ENCODE results near the gene SIL1.

SIL1 gene

DNA sequence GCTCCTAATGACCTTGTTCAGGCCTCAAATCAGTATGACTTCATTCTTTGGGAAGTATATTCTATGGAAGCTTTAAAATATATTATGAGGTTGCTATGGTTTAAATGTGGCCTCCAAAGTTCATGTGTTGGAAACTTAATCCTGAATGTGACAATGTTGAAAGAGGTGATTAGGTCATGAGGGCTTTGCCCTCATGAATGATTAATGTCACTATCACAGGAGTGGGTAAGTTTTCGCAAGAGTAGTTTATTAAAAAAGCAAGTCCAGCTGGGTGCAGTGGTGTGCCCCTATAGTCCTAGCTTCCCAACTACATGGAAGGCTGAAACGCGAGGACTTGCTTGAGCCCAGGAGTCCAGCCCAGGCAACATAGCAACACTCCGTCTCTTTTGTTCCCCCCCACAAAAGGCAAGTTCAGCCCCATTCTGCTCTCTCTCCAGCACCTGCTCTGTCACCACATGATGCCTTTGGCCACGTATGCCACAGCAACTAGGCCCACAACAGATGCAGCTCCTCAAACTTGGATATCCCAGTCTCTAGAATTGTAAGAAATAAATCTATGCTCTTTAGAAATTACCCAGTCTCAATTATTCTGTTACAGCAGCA lies 105.3 kb downstream of the SIL1 start:
- Histone ChIP-seq H3K36me3 (ENCODE audit: control insufficient read depth, insufficient read depth, low read length) (no peaks in the 10 kb centered on the region), H3K27me3 (ENCODE audit: control insufficient read depth, insufficient read depth, low read length) (no peaks in the 10 kb centered on the region), H3K27ac (ENCODE audit: low read length) (no peak overlapping the region), H3K4me3 (ENCODE audit: low read length) (no peak overlapping the region), H3K9me3 (ENCODE audit: control insufficient read depth, insufficient read depth, low read length) (no peaks in the 10 kb centered on the region), H3K4me1 (ENCODE audit: control insufficient read depth, insufficient read depth, low read length) (no peaks in the 10 kb centered on the region)
- DNase-seq (ENCODE audit: low read depth, low spot score) = no peak
- no CpG with 5 or more reads among the region's 5 CpGs for WGBS (ENCODE audit: insufficient coverage, insufficient read length)

DNA sequence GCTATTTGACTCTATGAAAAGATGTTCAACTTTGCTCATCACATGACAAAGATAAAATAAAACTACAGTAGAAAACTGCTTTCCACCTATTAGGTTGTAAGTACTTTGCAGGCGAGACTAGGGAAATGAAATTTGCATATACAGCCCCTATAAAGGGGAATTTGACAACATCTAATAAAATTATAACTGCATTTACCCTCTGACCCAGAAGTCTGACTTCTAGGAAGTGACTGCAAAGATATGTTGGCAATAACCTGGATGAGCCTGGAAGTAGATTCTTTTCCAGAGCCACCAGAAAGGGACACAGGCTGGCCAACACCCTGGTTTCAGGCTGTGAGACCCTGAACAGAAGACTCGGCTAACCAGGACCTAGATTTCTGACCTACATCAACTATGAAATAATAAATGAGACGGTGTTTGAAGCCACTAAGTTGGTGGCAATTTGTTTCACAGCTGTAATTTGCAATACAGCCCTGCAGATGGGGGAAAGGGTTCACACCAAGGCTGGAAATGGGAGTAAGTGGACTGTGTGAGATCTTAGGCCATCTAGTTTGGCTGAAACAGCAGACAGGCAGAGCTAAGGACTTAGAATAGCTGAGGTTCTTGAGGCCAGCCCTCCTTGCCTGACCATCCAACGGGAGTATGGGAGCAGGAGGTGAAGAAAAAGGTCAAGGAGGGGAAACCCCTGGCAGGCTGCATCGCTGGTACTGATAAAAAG lies 106.6 kb downstream of the SIL1 start:
- H3K27ac ChIP-seq (ENCODE audit: low read length) = no peak overlapping the region
- H3K9me3 ChIP-seq (ENCODE audit: control insufficient read depth, insufficient read depth, low read length) = no peaks in the 10 kb centered on the region
- DNase-seq (ENCODE audit: low read depth, low spot score) = no peak
- no peak overlapping the region for H3K4me3 ChIP-seq (ENCODE audit: low read length)
- H3K4me1 ChIP-seq (ENCODE audit: control insufficient read depth, insufficient read depth, low read length) = no peaks in the 10 kb centered on the region
- no peaks in the 10 kb centered on the region for H3K27me3 ChIP-seq (ENCODE audit: control insufficient read depth, insufficient read depth, low read length)
- no CpG with 5 or more reads among the region's 5 CpGs for WGBS (ENCODE audit: insufficient coverage, insufficient read length)
- no peaks in the 10 kb centered on the region for H3K36me3 ChIP-seq (ENCODE audit: control insufficient read depth, insufficient read depth, low read length)

DNA sequence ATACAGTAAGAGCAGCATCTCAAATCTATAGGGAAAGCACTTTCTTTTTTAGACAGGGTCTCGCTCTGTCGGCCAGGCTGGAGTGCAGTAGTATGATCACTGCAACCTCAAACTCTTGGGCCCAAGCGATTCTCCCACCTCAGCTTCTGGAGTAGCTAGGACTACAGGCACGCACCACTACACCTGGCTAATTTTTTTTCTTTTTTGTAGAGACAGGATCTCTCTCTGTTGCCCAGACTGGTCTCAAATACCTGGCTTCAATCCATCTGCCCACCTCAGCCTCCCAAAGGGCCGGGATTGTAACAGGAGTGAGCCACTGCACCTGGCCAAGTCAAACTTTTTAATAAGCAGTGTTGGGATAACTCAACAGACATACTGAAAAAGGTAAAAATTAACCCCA lies 107.6 kb downstream of the SIL1 start:
- H3K36me3 ChIP-seq (ENCODE audit: control insufficient read depth, insufficient read depth, low read length) = no peaks in the 10 kb centered on the region
- no CpG with 5 or more reads among the region's 5 CpGs for WGBS (ENCODE audit: insufficient coverage, insufficient read length)
- no peaks in the 10 kb centered on the region for H3K27me3 ChIP-seq (ENCODE audit: control insufficient read depth, insufficient read depth, low read length)
- H3K4me3 ChIP-seq (ENCODE audit: low read length) = no peak overlapping the region
- H3K9me3 ChIP-seq (ENCODE audit: control insufficient read depth, insufficient read depth, low read length) = no peaks in the 10 kb centered on the region
- H3K4me1 ChIP-seq (ENCODE audit: control insufficient read depth, insufficient read depth, low read length) = no peaks in the 10 kb centered on the region
- DNase-seq (ENCODE audit: low read depth, low spot score) = no peak
- H3K27ac ChIP-seq (ENCODE audit: low read length) = no peak overlapping the region

DNA sequence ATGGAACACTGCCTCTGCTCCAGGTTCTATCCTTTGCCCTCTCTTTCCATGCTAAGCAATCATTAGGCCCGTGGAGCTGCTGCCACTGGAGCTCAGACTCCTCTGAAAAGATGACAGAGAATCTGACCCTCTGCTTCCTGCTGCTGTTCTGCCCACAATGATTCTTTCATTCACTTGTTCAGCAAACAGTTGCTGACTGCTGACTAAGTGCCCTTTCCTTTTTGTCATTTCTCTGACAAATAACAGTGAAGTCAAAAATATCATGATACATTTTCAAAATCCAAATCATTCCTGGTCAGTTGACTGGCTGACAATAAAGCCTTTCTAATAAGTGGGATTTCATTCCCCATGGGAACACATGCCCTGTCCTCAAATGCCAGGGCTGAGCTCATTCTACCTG lies 110.1 kb downstream of the SIL1 start:
- Histone ChIP-seq H3K27me3 (ENCODE audit: control insufficient read depth, insufficient read depth, low read length) (no peaks in the 10 kb centered on the region), H3K4me3 (ENCODE audit: low read length) (no peak overlapping the region)
- WGBS (ENCODE audit: insufficient coverage, insufficient read length) = no CpG with 5 or more reads among the region's 1 CpG

DNA sequence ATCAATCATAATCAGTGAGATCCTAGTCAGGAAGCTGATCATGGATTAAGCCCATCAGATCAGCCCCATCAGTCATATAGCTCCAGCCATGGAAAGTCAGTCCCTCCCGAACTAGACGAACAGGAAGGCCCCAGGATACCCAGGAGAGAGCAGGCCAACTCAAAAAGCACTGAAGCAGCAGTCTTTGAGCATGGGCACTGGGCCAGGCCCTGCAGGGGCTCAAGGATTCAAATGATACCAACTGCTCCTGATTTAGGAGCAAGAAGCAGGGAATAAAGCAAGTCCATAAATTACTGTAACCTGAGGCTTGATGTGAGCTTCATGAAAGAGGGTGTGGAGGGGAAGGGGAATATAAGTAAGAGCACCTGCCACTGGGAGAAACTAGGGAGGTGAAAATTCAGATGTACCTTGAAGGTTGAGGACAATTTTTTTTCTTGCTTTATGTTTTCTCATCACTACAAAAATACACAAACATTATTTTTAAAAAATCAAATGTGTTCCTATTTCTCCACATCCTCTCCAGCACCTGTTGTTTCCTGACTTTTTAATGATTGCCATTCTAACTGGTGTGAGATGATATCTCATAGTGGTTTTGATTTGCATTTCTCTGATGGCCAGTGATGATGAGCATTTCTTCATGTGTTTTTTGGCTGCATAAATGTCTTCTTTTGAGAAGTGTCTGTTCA lies 115.2 kb downstream of the SIL1 start:
- no peak for DNase-seq (ENCODE audit: low read depth, low spot score)
- H3K27ac ChIP-seq (ENCODE audit: low read length) = no peak overlapping the region
- H3K9me3 ChIP-seq (ENCODE audit: control insufficient read depth, insufficient read depth, low read length) = no peaks in the 10 kb centered on the region
- no peak overlapping the region for H3K4me3 ChIP-seq (ENCODE audit: low read length)
- no peaks in the 10 kb centered on the region for H3K36me3 ChIP-seq (ENCODE audit: control insufficient read depth, insufficient read depth, low read length)
- H3K27me3 ChIP-seq (ENCODE audit: control insufficient read depth, insufficient read depth, low read length) = no peaks in the 10 kb centered on the region
- 0 out of 2 replicates have a peak, but pooled peaks cover 2% of the 10 kb centered on the region for H3K4me1 ChIP-seq (ENCODE audit: control insufficient read depth, insufficient read depth, low read length)
- no CpG with 5 or more reads among the region's 2 CpGs for WGBS (ENCODE audit: insufficient coverage, insufficient read length)

More for the DNA sequence above, 110.1 kb downstream of the SIL1 start:
- no peak overlapping the region for H3K27ac ChIP-seq (ENCODE audit: low read length)
- no peak for DNase-seq (ENCODE audit: low read depth, low spot score)
- no peaks in the 10 kb centered on the region for H3K36me3 ChIP-seq (ENCODE audit: control insufficient read depth, insufficient read depth, low read length)
- H3K4me1 ChIP-seq (ENCODE audit: control insufficient read depth, insufficient read depth, low read length) = no peaks in the 10 kb centered on the region
- H3K9me3 ChIP-seq (ENCODE audit: control insufficient read depth, insufficient read depth, low read length) = no peaks in the 10 kb centered on the region

DNA sequence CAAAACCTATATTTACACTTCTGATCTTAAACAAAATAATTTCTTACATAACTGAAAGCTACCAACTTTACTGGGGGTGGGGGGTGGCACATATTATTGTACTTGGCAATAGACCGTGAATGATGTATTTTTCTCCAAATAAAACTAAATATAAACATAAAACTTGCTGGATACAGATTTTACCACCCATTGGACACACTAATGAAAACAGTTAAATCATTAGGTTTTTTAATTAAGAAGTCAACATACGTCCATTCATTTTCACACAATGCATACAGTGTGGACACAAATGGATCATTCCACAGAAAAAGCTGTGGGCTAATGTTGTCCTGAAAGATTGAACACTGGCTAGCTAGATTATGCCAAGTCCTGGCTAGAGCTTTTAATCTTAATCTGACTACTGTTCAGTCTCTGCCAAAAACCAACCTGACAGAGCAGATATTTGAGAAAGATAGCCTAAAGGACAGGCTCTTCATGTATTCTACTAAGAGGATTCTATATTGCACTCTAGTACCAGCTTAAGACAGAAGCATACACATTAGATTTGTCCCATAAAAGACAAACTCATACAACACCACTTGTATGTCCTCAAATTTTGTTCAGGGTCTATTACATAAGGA lies 118.1 kb downstream of the SIL1 start:
- H3K4me1 ChIP-seq (ENCODE audit: control insufficient read depth, insufficient read depth, low read length) = 0 out of 2 replicates have a peak, but pooled peaks cover 2% of the 10 kb centered on the region
- DNase-seq (ENCODE audit: low read depth, low spot score) = no peak
- no CpG with 5 or more reads among the region's 2 CpGs for WGBS (ENCODE audit: insufficient coverage, insufficient read length)

DNA sequence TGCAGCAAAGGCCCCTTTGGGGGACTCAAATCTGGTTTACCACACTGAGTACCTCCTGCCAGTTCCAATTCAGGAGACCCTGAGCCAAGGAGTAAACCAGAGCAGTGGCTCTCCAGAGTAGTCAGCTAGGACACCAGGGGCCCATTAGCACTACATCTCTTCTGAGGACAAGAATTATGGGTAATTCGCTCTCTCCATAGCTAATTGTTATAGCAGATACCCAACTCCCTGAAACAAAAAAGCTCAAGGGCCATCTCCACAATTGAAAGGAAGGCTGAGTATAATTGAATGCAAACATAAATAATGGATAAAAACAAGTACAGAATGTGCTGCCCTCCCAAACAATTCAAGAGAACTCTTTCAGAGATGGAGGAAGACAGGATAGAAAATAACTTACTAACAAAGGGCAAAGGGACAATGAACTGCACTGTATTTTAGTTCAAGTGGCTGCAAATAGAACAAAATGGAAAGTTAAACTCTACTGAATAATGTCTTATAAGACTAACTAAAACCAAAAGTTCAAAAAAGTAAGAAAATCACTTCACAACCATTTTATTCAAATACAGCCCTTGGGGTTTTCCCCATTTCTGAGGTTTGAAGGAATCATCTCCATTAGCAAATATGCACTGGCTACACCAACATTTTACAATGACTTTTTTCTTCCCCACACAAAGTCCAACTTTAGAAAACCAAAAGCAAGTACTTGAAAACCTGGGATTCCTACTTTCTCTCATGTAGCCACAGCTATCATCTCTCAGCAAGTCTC lies 118.8 kb downstream of the SIL1 start:
- Histone ChIP-seq H3K4me3 (ENCODE audit: low read length) (no peak overlapping the region), H3K27me3 (ENCODE audit: control insufficient read depth, insufficient read depth, low read length) (no peaks in the 10 kb centered on the region), H3K36me3 (ENCODE audit: control insufficient read depth, insufficient read depth, low read length) (no peaks in the 10 kb centered on the region), H3K9me3 (ENCODE audit: control insufficient read depth, insufficient read depth, low read length) (no peaks in the 10 kb centered on the region), H3K4me1 (ENCODE audit: control insufficient read depth, insufficient read depth, low read length) (0 out of 2 replicates have a peak, but pooled peaks cover 2% of the 10 kb centered on the region), H3K27ac (ENCODE audit: low read length) (no peak overlapping the region)
- no peak for DNase-seq (ENCODE audit: low read depth, low spot score)
- no CpG with 5 or more reads among the region's 1 CpG for WGBS (ENCODE audit: insufficient coverage, insufficient read length)

More for the DNA sequence above, 118.1 kb downstream of the SIL1 start:
- H3K4me3 ChIP-seq (ENCODE audit: low read length) = no peak overlapping the region
- H3K27me3 ChIP-seq (ENCODE audit: control insufficient read depth, insufficient read depth, low read length) = no peaks in the 10 kb centered on the region
- no peak overlapping the region for H3K27ac ChIP-seq (ENCODE audit: low read length)
- no peaks in the 10 kb centered on the region for H3K9me3 ChIP-seq (ENCODE audit: control insufficient read depth, insufficient read depth, low read length)
- no peaks in the 10 kb centered on the region for H3K36me3 ChIP-seq (ENCODE audit: control insufficient read depth, insufficient read depth, low read length)

DNA sequence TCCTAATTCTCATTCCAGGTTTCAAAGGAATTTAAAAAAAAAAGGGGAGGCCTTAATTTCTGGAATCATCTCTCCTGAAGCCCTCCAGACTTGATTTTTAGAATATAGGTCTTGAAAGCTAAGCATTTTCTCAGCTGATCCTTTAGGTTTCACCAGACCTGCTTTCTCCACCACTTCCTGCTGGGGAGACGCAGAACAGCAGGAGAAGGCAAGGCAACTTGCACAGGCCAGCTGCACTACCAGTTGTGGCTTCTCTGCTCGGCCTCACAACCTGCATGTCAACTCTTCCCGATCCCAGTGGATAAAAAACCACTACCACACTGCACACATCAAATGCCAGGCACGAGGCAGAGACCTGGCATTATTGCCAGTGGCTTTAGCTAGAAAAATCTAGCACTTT lies 119.8 kb downstream of the SIL1 start:
- 0 out of 2 replicates have a peak, but pooled peaks cover 2% of the 10 kb centered on the region for H3K4me1 ChIP-seq (ENCODE audit: control insufficient read depth, insufficient read depth, low read length)
- no peak overlapping the region for H3K27ac ChIP-seq (ENCODE audit: low read length)
- WGBS (ENCODE audit: insufficient coverage, insufficient read length) = no CpG with 5 or more reads among the region's 4 CpGs
- no peaks in the 10 kb centered on the region for H3K27me3 ChIP-seq (ENCODE audit: control insufficient read depth, insufficient read depth, low read length)
- no peak for DNase-seq (ENCODE audit: low read depth, low spot score)
- no peaks in the 10 kb centered on the region for H3K36me3 ChIP-seq (ENCODE audit: control insufficient read depth, insufficient read depth, low read length)
- no peak overlapping the region for H3K4me3 ChIP-seq (ENCODE audit: low read length)
- H3K9me3 ChIP-seq (ENCODE audit: control insufficient read depth, insufficient read depth, low read length) = no peaks in the 10 kb centered on the region

DNA sequence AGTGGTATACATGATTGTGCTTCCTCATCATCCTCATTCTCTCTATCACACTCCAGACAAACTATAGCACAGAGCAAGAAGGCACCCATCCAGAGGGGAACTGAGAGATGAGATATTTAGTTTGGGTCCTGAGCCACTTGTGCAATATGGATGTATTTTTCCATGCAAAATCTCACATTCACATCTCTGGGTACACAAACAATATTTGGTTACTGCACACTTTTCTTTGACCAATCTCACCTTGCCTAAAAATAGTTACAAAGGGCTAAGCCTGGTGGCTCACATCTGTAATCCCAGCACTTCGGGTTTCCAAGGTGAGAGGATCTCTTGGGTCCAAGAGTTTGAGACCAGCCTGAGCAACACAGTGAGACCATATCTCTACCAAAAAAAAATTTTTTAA lies 120.3 kb downstream of the SIL1 start:
- Histone ChIP-seq H3K4me3 (ENCODE audit: low read length) (no peak overlapping the region), H3K36me3 (ENCODE audit: control insufficient read depth, insufficient read depth, low read length) (no peaks in the 10 kb centered on the region), H3K9me3 (ENCODE audit: control insufficient read depth, insufficient read depth, low read length) (no peaks in the 10 kb centered on the region), H3K27me3 (ENCODE audit: control insufficient read depth, insufficient read depth, low read length) (no peaks in the 10 kb centered on the region), H3K4me1 (ENCODE audit: control insufficient read depth, insufficient read depth, low read length) (0 out of 2 replicates have a peak, but pooled peaks cover 2% of the 10 kb centered on the region), H3K27ac (ENCODE audit: low read length) (no peak overlapping the region)
- DNase-seq (ENCODE audit: low read depth, low spot score) = no peak
- no CpG with 5 or more reads among the region's 1 CpG for WGBS (ENCODE audit: insufficient coverage, insufficient read length)

DNA sequence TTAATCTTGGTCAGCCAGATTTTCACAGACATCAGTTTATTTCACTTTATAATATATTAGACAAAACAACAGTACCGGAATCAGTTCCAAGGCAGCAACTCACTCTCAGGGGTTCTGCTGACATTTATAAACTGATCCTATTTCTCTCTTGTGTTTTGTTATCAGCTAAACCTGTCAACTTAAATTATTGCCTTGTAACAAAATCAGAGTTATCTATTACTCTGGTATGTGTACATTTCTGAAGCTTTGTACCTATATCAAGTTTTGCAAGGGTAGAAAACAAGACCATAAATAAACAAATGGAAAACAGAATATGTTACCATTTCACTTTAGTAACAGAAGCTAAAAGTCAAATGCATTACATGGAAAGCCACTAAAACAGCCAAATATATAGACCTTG lies 122.1 kb downstream of the SIL1 start:
- Histone ChIP-seq H3K9me3 (ENCODE audit: control insufficient read depth, insufficient read depth, low read length) (no peaks in the 10 kb centered on the region), H3K27ac (ENCODE audit: low read length) (no peak overlapping the region), H3K36me3 (ENCODE audit: control insufficient read depth, insufficient read depth, low read length) (no peaks in the 10 kb centered on the region), H3K4me1 (ENCODE audit: control insufficient read depth, insufficient read depth, low read length) (0 out of 2 replicates have a peak, but pooled peaks cover 2% of the 10 kb centered on the region), H3K4me3 (ENCODE audit: low read length) (no peak overlapping the region), H3K27me3 (ENCODE audit: control insufficient read depth, insufficient read depth, low read length) (no peaks in the 10 kb centered on the region)
- no peak for DNase-seq (ENCODE audit: low read depth, low spot score)
- WGBS (ENCODE audit: insufficient coverage, insufficient read length) = no CpG with 5 or more reads among the region's 1 CpG
